Motor neuron (in vitro differentiated cells): ENCODE data around the gene ACBD6. TPM values are rescaled to one million over a fixed set of nuclear protein-coding genes. Genes with fewer than 3 reads are reported as not detected.
A peak's percentile ranks its signal among the peaks of the same experiment; 100 is the strongest.

Experiments
- ATAC-seq, 8 experiments: fragments of 200-7000 bp; cut with Tn5 transposase; replicated peaks in 6 of 8; 2 replicates each; pipeline ENCODE4 v1.8.0; 2021; ENCODE audit warnings: mild to moderate bottlenecking in 8 of 8, moderate library complexity in 8 of 8
- H3K27ac ChIP-seq, 2 donors: fragments of 250-450 bp; sonication (Bioruptor Pico); 2 replicates each; pipeline ENCODE4 v1.9.0; 2021; ENCODE audit warnings: antibody characterized with exemption in 2 of 2, mild to moderate bottlenecking in 2 of 2, moderate library complexity in 1 of 2
- H3K4me1 ChIP-seq, 2 donors: fragments of 250-450 bp; sonication (Bioruptor Pico); replicated peaks in 1 of 2; 2 replicates each; pipeline ENCODE4 v1.6.1; 2021; ENCODE audit warnings: antibody characterized with exemption in 2 of 2, mild to moderate bottlenecking in 2 of 2, moderate library complexity in 1 of 2
- H3K4me3 ChIP-seq, 5 donors: fragments of 250-450 bp; sonication (Bioruptor Pico); 2 replicates each; pipeline ENCODE4 v1.9.0; 2021; ENCODE audit warnings: antibody characterized with exemption in 5 of 5, mild to moderate bottlenecking in 5 of 5, moderate library complexity in 4 of 5
- WGBS, 10 experiments: fragments of 450-650 bp; shearing (Covaris generic); methylation state at CpG; one replicate each; pipeline ENCODE4 v1.0.0; 2022; 5-methylcytosine and 5-hydroxymethylcytosine counted together
- in situ Hi-C, 9 experiments: fragments of 400-800 bp; cut with MboI; loops; one replicate each; pipeline ENCODE4 v1.15.0; 2021; ENCODE audit warnings: low sequenced_read_pairs in 9 of 9, low pct_unique_long_range_greater_than_20kb in 2 of 9; ENCODE audit not compliant: unreplicated experiment in 9 of 9
- total RNA-seq, 8 experiments: library from RNA; unstranded; fragments of 300-600 nt; gene quantifications; 2 replicates each; pipeline versions ENCODE4 v1.2.3 to v1.2.4, GENCODE V29; 2022

ACBD6 gene
- total RNA-seq, 8 experiments from 2014 or later, result 62.2 to 113 (median 89.6) TPM

DNA sequence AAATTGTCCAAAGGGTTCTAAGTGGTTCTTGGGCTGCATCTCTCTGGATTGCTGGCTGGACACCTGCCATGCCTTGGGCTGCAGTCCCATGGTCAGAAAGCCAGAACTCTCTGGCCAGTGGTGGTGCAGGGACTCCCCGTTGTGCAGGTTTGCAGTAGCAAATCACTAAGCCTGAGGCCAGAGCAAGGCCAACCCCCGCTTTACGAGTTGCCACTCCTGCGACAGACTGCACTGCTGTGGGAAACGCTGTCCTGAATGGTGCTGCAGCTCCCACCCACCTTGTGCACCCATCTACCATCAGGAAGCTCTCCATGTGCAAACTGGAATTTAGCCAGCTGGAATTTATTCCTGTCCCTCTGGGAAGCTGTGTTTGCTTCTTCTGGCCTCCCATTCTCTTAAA, 226.7 kb downstream of the ACBD6 start:
- Histone ChIP-seq H3K27ac (no peak overlapping the region), H3K4me3 (no peak overlapping the region), H3K4me1 (peaks cover 2 to 25% of the 10 kb centered on the region in 2 donors)
- WGBS, 10 experiments, result 73 to 100% (median 82%) methylated on average over 1 to 5 of the region's 5 CpGs; no CpG with 5 or more reads in 4 of the 10 experiments
- in situ Hi-C loops, result no loop called here
- no peak for ATAC-seq

DNA sequence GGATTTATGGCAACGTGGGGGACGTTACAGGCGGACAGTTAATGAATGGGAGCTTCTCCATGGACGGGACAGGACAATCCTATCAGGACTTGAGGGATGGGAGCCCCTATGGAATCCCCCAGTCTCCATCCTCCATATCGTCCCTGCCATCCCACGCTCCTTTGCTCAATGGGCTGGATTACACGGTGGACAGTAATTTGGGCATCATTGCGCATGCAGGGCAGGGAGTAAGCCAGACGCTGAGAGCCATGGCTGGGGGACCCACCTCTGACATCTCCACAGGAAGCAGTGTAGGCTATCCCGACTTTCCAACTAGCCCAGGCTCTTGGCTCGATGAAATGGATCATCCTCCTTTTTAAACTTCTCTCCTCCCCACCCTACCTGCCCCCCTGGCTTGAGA, 228.2 kb downstream of the ACBD6 start:
- no peak overlapping the region for H3K27ac ChIP-seq
- ATAC-seq, result no peak
- peaks cover 7 to 33% of the 10 kb centered on the region in 2 donors for H3K4me1 ChIP-seq
- no peak overlapping the region for H3K4me3 ChIP-seq
- WGBS, 10 experiments, result 86 to 100% (median 98%) methylated on average over 2 to 9 of the region's 11 CpGs; no CpG with 5 or more reads in 3 of the 10 experiments
- in situ Hi-C loops, result loop anchor here in 1 of 9 experiments (25.0 kb wide), 1 partner anchor 213 kb away; no protein-coding TSS in a partner anchor

GRCh38 chr1:180273066-180273465, 229.3 kb downstream of the ACBD6 start:
- ATAC-seq, result no peak
- in situ Hi-C loops, result loop anchor here in 1 of 9 experiments (25.0 kb wide), 1 partner anchor 214 kb away; no protein-coding TSS in a partner anchor
- H3K4me1 ChIP-seq, result peaks cover 17 to 40% of the 10 kb centered on the region in 2 donors
- no peak overlapping the region for H3K4me3 ChIP-seq
- H3K27ac ChIP-seq, result no peak overlapping the region
- WGBS, 10 experiments, result 83 to 100% (median 94%) methylated on average over 1 to 2 of the region's 2 CpGs; no CpG with 5 or more reads in 7 of the 10 experiments

- no peak for ATAC-seq
- in situ Hi-C loops, result loop anchor here in 1 of 9 experiments (25.0 kb wide), 1 partner anchor 215 kb away; no protein-coding TSS in a partner anchor
- WGBS, 10 experiments, result 70 to 100% (median 92%) methylated on average over 2 to 4 of the region's 4 CpGs; no CpG with 5 or more reads in 5 of the 10 experiments
- no peak overlapping the region for H3K27ac ChIP-seq
- H3K4me1 ChIP-seq, result peaks cover 17 to 35% of the 10 kb centered on the region in 2 donors
- no peak overlapping the region for H3K4me3 ChIP-seq
Measured at GRCh38 chr1:180272395-180272794, 230.0 kb downstream of the ACBD6 start.

GRCh38 chr1:180271272-180272255, 230.8 kb downstream of the ACBD6 start:
- peak in 6 of 8 experiments; percentile 40 to 90 (median 87) for ATAC-seq
- peak overlapping the region in 1 of 2 donors; percentile 13 for H3K27ac ChIP-seq
- in situ Hi-C loops, result loop anchor here in 1 of 9 experiments (25.0 kb wide), 1 partner anchor 216 kb away; no protein-coding TSS in a partner anchor
- peaks cover 17 to 26% of the 10 kb centered on the region in 2 donors for H3K4me1 ChIP-seq
- H3K4me3 ChIP-seq, result no peak overlapping the region
- 0 to 100% (median 60%) methylated on average over 1 to 16 of the region's 23 CpGs; no CpG with 5 or more reads in 1 of the 10 experiments for whole genome bisulfite sequencing, 10 experiments

GRCh38 chr1:180270530-180271271, 231.7 kb downstream of the ACBD6 start:
- 73 to 100% (median 83%) methylated on average over 1 to 7 of the region's 8 CpGs; no CpG with 5 or more reads in 4 of the 10 experiments for WGBS, 10 experiments
- no peak for ATAC-seq
- no peak overlapping the region for H3K4me3 ChIP-seq
- peak overlapping the region in 1 of 2 donors; percentile 13 for H3K27ac ChIP-seq
- in situ Hi-C loops, result loop anchor here in 1 of 9 experiments (25.0 kb wide), 1 partner anchor 217 kb away; no protein-coding TSS in a partner anchor
- H3K4me1 ChIP-seq, result peaks cover 19 to 26% of the 10 kb centered on the region in 2 donors

DNA sequence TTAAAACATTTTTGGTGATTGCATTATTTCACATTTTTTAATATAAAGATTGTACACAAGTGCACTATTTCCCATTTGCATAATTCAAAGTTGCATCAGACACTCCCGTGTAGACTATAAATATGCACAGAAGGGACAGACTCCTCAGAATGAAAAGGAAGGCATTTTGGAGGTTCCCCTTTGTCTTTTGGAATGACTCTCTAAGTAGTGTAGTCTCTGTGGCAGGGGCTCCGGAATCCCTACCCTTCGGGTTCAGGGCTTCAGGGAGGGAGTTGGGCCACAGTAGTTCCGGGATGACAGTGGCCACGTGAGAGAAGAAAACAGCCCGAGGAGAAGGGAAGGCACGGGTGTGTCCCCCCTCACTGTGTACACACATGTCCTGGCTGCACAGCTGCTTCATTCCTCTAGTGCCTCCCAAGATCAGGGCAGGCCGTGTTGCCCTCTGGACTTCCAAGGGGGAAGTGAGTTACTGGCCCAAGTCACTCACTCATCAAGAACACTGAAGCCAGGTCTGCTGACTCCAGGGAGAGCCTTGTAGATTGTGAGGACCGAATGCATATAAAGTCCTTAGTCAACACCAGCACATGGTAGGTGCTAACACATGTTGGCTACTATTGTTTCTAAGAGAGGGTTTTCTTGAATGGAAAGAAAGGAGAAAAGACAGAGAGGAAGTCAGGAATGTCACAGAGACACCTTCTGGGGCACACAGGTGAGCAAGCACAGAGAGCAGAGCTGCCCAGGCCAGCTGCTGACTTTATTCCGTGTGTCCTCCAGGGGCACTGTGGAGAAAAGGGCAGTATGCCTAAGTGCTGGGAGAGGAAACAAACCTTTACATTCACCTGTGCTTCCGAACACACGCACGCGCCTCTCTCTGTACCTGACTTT, 232.5 kb downstream of the ACBD6 start:
- no peak overlapping the region for H3K4me3 ChIP-seq
- peak; percentile 8 to 90 (median 38) for ATAC-seq
- no peak overlapping the region for H3K27ac ChIP-seq
- in situ Hi-C loops, result loop anchor here in 1 of 9 experiments (25.0 kb wide), 1 partner anchor 217 kb away; no protein-coding TSS in a partner anchor
- H3K4me1 ChIP-seq, result peaks cover 24 to 34% of the 10 kb centered on the region in 2 donors
- WGBS, 10 experiments, result 46 to 86% (median 69%) methylated on average over 1 to 10 of the region's 14 CpGs; no CpG with 5 or more reads in 1 of the 10 experiments

DNA sequence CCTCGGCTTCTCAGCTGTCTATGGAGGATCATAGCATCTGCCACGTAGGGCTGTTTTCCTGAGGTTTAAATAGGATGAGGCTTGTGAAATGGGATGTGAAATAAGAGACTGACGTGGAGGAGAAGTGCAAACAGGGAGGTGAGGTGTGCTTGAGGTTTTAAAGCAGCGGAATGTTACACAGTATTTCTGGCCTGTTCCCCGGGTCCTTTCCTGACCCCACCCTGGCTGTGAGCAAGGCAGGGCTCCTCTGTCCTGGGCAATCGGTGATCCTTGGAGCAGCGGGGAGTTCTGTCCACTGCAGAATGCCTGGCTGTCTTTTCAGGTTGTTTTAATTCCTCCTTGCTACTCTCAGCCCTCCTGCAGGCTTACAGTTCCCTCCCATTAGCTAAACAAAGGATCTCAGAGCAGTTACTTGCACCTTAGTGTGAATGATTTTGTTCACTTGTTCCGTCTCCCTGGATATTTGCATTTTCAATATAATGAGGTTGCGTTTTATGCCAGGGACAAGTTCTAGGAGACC, 233.8 kb downstream of the ACBD6 start:
- 45 to 100% (median 65%) methylated on average over 1 to 7 of the region's 9 CpGs; no CpG with 5 or more reads in 1 of the 10 experiments for WGBS, 10 experiments
- peaks cover 28 to 37% of the 10 kb centered on the region in 2 donors for H3K4me1 ChIP-seq
- in situ Hi-C loops, result loop anchor here in 1 of 9 experiments (25.0 kb wide), 1 partner anchor 219 kb away; no protein-coding TSS in a partner anchor
- H3K27ac ChIP-seq, result no peak overlapping the region
- no peak overlapping the region for H3K4me3 ChIP-seq
- peak in 1 of 8 experiments; percentile 16 for ATAC-seq

- ATAC-seq, result no peak
- H3K27ac ChIP-seq, result no peak overlapping the region
- H3K4me3 ChIP-seq, result no peak overlapping the region
- WGBS, 10 experiments, result 0 to 100% (median 86%) methylated on average over 1 to 5 of the region's 5 CpGs; no CpG with 5 or more reads in 2 of the 10 experiments
- H3K4me1 ChIP-seq, result peaks cover 30 to 37% of the 10 kb centered on the region in 2 donors
- in situ Hi-C loops, result loop anchor here in 1 of 9 experiments (25.0 kb wide), 1 partner anchor 219 kb away; no protein-coding TSS in a partner anchor
Measured at GRCh38 chr1:180267761-180268555, 234.4 kb downstream of the ACBD6 start.

- in situ Hi-C loops, result loop anchor here in 1 of 9 experiments (25.0 kb wide), 1 partner anchor 220 kb away; no protein-coding TSS in a partner anchor
- 33 to 100% (median 91%) methylated on average over 1 to 5 of the region's 12 CpGs; no CpG with 5 or more reads in 3 of the 10 experiments for WGBS, 10 experiments
- peak in 1 of 8 experiments; percentile 2 for ATAC-seq
- peaks cover 36 to 43% of the 10 kb centered on the region in 2 donors for H3K4me1 ChIP-seq
- H3K4me3 ChIP-seq, result no peak overlapping the region
- H3K27ac ChIP-seq, result no peak overlapping the region
Measured at GRCh38 chr1:180267211-180267561, 235.2 kb downstream of the ACBD6 start.
